ENCODE data around the gene CHST15.
A peak's percentile ranks its signal among the peaks of the same experiment; 100 is the strongest.

GRCh38 chr10:123994417-123995081 is 98.8 kb downstream of the CHST15 start:
- TF ChIP-seq, protein P1, sequence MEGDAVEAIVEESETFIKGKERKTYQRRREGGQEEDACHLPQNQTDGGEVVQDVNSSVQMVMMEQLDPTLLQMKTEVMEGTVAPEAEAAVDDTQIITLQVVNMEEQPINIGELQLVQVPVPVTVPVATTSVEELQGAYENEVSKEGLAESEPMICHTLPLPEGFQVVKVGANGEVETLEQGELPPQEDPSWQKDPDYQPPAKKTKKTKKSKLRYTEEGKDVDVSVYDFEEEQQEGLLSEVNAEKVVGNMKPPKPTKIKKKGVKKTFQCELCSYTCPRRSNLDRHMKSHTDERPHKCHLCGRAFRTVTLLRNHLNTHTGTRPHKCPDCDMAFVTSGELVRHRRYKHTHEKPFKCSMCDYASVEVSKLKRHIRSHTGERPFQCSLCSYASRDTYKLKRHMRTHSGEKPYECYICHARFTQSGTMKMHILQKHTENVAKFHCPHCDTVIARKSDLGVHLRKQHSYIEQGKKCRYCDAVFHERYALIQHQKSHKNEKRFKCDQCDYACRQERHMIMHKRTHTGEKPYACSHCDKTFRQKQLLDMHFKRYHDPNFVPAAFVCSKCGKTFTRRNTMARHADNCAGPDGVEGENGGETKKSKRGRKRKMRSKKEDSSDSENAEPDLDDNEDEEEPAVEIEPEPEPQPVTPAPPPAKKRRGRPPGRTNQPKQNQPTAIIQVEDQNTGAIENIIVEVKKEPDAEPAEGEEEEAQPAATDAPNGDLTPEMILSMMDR (conservative IDR thresholded peaks at IDR 0.05; ENCODE audit: low read length): peak; percentile 91
- no peak for TF ChIP-seq EZH2phosphoT487 (IDR thresholded peaks at IDR 0.05; ENCODE audit: borderline replicate concordance)

All from Loucy (cell line).